HL-60 (cell line): ENCODE results near the gene DCAKD.

Source experiments
- DNase-seq, 2 experiments: peaks; one replicate each; pipeline ENCODE4 v3.0.0-alpha.2; 2010 to 2020; ENCODE audit warnings: low read depth in 1 of 2, low spot score in 1 of 2
- H3K27ac ChIP-seq: fragments of 250-450 bp; sonication (Bioruptor Pico); replicated peaks from 2 replicates; pipeline ENCODE4 v1.5.1; 2020; ENCODE audit warnings: mild to moderate bottlenecking, moderate library complexity
- H3K27me3 ChIP-seq: fragments of 250-450 bp; sonication (Bioruptor Pico); 2 replicates; pipeline ENCODE4 v1.5.1; 2021; ENCODE audit warnings: mild to moderate bottlenecking, moderate library complexity; ENCODE audit not compliant: insufficient read depth, poor library complexity, severe bottlenecking
- H3K4me3 ChIP-seq: replicated peaks from 2 replicates; pipeline ENCODE4 v1.5.1; 2011; ENCODE audit warnings: mild to moderate bottlenecking, control low read depth, low read length; ENCODE audit not compliant: insufficient read depth
- GABPA ChIP-seq: IDR thresholded peaks from 2 replicates; pipeline ENCODE4 v1.6.1; 2012; ENCODE audit warnings: low read depth
- POLR2AphosphoS5 ChIP-seq: IDR thresholded peaks from 2 replicates; pipeline ENCODE4 v1.6.1; 2012; ENCODE audit warnings: low read depth
- SPI1 ChIP-seq: IDR thresholded peaks from 2 replicates; pipeline ENCODE4 v1.6.1; 2012; ENCODE audit warnings: low read depth, mild to moderate bottlenecking, borderline replicate concordance
- TF ChIP-seq, protein P1 (sequence below): IDR thresholded peaks from one replicate; pipeline ENCODE4 v1.5.1; 2011; ENCODE audit warnings: low read length, control low read depth, inconsistent platforms; ENCODE audit not compliant: insufficient read depth
- TF ChIP-seq, protein P2 (sequence below): IDR thresholded peaks from 2 replicates; pipeline ENCODE4 v1.6.1; 2012; ENCODE audit warnings: low read depth; ENCODE audit not compliant: insufficient replicate concordance

Gene DCAKD

DNA sequence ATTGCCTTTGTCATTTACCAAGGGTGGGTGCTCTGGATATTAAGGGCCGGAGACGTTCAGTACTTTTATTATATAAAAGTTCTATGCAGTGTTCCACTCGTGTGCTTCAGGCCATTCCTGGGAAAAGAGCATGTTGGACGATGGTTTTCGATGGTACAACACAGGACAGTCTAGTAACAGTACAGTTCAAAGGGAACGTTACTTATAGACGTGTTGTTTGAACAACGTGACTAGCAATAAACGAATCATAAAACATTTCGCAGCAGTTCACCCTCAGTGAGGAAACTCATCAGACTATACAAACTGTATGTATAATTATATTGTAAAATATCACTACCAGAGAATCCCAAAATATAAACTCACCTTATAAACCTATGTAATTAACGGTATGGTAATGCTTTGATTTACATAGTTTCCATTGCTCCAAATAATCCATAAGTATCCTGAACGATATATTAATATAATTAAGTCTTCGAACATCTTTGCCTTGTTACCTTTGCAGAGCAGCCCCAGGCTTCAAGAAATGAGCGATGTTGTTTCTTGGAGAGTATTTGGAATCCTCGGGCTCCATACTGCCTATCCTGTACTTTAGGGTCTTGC is 10.3 kb upstream of the DCAKD start:
- TF ChIP-seq GABPA (no peak), SPI1 (no peak), POLR2AphosphoS5 (no peak)
- TF ChIP-seq, protein P1, sequence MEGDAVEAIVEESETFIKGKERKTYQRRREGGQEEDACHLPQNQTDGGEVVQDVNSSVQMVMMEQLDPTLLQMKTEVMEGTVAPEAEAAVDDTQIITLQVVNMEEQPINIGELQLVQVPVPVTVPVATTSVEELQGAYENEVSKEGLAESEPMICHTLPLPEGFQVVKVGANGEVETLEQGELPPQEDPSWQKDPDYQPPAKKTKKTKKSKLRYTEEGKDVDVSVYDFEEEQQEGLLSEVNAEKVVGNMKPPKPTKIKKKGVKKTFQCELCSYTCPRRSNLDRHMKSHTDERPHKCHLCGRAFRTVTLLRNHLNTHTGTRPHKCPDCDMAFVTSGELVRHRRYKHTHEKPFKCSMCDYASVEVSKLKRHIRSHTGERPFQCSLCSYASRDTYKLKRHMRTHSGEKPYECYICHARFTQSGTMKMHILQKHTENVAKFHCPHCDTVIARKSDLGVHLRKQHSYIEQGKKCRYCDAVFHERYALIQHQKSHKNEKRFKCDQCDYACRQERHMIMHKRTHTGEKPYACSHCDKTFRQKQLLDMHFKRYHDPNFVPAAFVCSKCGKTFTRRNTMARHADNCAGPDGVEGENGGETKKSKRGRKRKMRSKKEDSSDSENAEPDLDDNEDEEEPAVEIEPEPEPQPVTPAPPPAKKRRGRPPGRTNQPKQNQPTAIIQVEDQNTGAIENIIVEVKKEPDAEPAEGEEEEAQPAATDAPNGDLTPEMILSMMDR = no peak
- TF ChIP-seq, protein P2, sequence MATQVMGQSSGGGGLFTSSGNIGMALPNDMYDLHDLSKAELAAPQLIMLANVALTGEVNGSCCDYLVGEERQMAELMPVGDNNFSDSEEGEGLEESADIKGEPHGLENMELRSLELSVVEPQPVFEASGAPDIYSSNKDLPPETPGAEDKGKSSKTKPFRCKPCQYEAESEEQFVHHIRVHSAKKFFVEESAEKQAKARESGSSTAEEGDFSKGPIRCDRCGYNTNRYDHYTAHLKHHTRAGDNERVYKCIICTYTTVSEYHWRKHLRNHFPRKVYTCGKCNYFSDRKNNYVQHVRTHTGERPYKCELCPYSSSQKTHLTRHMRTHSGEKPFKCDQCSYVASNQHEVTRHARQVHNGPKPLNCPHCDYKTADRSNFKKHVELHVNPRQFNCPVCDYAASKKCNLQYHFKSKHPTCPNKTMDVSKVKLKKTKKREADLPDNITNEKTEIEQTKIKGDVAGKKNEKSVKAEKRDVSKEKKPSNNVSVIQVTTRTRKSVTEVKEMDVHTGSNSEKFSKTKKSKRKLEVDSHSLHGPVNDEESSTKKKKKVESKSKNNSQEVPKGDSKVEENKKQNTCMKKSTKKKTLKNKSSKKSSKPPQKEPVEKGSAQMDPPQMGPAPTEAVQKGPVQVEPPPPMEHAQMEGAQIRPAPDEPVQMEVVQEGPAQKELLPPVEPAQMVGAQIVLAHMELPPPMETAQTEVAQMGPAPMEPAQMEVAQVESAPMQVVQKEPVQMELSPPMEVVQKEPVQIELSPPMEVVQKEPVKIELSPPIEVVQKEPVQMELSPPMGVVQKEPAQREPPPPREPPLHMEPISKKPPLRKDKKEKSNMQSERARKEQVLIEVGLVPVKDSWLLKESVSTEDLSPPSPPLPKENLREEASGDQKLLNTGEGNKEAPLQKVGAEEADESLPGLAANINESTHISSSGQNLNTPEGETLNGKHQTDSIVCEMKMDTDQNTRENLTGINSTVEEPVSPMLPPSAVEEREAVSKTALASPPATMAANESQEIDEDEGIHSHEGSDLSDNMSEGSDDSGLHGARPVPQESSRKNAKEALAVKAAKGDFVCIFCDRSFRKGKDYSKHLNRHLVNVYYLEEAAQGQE = no peak
- peak overlapping the region; percentile 91 for H3K27ac ChIP-seq
- no peaks in the 10 kb centered on the region for H3K27me3 ChIP-seq
- DNase-seq = no peak
- H3K4me3 ChIP-seq = peak overlapping the region; percentile 77

DNA sequence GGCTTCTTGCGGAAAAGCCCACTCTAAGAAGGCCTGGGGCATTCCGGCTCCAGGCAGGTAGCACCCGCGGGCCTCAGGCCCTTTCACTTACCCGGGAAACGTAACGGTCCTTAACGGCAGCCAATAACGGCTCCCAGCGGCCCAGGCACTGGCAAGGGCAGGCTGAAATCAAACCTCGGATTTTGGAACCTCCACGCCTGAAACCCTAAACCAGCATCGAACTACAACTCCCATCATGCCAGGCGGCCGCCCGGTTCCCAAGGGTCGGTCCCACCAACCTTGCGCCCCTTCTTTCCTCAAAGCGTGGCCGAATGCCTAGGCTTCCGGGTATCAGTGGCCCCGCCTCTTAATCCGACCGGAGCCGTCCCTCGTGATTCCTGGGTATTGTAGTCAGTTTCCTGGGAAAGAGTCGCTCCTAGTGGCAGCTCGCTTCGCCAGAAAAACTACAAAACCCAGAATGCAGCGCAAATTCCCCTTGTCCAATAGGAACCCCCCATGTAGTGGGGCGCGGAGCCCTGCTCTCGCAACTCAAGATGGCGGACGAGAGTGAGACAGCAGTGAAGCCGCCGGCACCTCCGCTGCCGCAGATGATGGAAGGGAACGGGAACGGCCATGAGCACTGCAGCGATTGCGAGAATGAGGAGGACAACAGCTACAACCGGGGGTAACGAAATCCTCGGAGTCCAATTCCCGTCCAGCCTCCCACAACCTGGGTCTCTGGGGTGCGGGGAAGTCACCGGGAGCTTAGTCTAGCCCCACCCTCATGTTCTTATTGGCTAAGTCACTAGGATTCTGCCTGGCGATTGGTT is 9.6 kb upstream of the DCAKD start, which contains the start of gene NMT1:
Gene NMT1, plus strand, starts transcription at position 521 of the 809 bp plus-strand sequence. Its CDS starts 13 bp downstream, at position 534.
- peak; percentile 99 to 100 for DNase-seq
- peak within 1 kb of the TSS; percentile 91 for H3K27ac ChIP-seq
- TF ChIP-seq POLR2AphosphoS5 (peak; percentile 93), GABPA (peak; percentile 68), SPI1 (peak; percentile 45; the same call in 1 of the 2 replicates)
- TF ChIP-seq, protein P1 = no peak
- TF ChIP-seq, protein P2 = peak; percentile 79

DNA sequence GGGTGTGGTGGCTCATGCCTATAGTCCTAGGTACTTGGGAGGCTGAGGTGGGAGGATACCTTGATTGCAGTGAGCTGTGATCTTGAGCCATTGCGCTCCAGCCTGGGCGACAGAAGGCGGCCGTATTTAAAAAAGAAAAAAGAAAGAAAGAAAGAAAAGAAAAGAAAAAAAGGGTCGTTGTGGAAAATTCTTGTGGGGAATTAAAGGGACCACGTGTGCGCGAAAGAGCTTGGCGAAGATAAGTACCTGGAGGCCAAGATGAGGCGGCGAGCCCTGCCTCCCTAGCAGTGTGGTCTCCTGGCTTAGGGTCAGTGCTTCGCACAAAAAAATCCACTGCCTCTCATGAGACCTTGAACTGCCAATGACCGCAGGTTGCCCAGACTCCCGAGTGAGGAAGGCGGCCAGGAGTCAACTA is 9.0 kb upstream of the DCAKD start:
- Histone ChIP-seq H3K27ac (peak overlapping the region; percentile 91), H3K4me3 (peak overlapping the region; percentile 69), H3K27me3 (no peaks in the 10 kb centered on the region)
- DNase-seq = no peak
- TF ChIP-seq, protein P2 = no peak
- TF ChIP-seq POLR2AphosphoS5 (no peak; the same call in 1 of the 2 replicates), GABPA (no peak), SPI1 (no peak)
- TF ChIP-seq, protein P1 = no peak

More for the DNA sequence above, 9.6 kb upstream of the DCAKD start, which contains the start of gene NMT1:
- H3K4me3 ChIP-seq = peak within 1 kb of the TSS; percentile 77
- H3K27me3 ChIP-seq = no peaks in the 10 kb centered on the region
